ENCODE results near the gene UBLCP1.

GRCh38 chr5:159257007-159257406 lies 6.1 kb upstream of the UBLCP1 start:
- TF ChIP-seq POLR2AphosphoS5 (IDR thresholded peaks at IDR 0.05; ENCODE audit: low read depth) (no peak), CTCF (IDR thresholded peaks at IDR 0.05; ENCODE audit: insufficient read depth, low read length) (no peak), REST (IDR thresholded peaks at IDR 0.05; ENCODE audit: insufficient replicate concordance, low read depth) (no peak)
